GM18526 (cell line): Measurements from ENCODE around the gene INSIG2.

Experiments used
- POLR2A ChIP-seq: IDR thresholded peaks from 3 replicates; pipeline ENCODE4 v1.6.1; 2011; ENCODE audit not compliant: insufficient read length; ENCODE audit errors: extremely low read depth

The INSIG2 gene

DNA sequence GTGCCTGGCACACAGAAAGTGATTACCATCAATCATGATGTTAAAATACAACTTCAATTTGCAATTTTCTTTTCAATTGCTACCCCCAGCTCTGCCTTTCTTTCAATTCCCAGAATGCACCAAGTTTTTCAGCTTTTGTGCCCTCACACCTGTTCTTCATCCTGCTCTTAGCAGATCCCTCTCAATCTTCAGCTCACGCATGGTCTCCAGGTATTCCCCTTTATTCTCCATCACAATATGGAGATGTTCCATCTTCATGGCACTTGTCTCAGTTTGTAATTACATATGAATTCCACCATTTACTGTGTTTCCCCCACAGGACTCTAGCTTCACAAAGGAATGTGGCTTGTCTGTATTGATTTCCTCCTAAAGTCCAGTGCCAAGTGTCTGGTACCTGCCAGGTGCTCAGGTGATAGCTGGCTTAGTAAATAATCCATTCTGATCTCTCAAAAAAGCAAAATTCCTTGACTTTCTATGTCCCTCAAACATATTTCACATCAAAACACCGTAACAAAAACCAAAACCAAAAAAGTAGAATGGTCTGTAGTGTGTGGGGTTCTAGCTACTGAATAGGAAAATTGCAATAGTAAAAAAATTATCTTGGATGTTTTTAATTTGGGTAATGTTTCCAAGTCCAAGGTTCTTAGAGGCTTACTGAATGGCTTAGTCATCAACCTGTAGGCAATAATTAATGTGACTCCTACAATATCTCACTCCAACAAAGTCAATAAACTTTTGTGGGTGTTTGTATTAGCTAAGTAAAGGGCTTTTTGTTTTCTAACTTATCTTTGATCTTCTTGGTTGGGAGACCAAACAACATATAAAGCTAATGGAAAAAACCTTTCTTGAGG lies 2.9 kb upstream of the INSIG2 start:
- no peak for TF ChIP-seq POLR2A

DNA sequence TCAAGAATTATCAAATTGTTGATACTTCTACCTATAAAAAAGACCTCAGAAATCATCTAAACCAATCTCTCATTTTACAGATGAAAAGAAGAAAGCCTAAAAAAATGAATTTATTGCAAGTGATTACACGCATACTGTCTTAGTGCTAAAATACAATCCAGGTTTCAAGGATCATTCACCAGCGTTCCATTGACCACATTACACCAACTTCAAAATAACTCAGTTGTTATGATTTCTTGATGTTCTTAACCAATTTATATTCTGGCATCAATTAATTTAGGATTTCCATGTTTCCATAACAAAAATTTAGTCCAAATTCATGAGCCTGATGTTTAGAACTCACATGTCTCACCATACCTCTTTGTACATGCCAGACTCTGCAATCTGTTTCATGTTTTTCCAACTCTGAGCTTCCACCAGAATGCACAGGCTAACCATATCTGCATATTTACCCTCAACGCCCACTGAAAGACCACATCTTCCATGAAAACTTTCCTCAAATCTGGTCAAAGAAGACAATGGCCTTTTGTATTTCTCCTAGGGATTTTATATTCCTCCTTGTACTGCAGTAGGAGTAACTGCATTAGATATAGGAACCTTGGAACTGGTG lies 2.1 kb upstream of the INSIG2 start:
- no peak for TF ChIP-seq POLR2A

DNA sequence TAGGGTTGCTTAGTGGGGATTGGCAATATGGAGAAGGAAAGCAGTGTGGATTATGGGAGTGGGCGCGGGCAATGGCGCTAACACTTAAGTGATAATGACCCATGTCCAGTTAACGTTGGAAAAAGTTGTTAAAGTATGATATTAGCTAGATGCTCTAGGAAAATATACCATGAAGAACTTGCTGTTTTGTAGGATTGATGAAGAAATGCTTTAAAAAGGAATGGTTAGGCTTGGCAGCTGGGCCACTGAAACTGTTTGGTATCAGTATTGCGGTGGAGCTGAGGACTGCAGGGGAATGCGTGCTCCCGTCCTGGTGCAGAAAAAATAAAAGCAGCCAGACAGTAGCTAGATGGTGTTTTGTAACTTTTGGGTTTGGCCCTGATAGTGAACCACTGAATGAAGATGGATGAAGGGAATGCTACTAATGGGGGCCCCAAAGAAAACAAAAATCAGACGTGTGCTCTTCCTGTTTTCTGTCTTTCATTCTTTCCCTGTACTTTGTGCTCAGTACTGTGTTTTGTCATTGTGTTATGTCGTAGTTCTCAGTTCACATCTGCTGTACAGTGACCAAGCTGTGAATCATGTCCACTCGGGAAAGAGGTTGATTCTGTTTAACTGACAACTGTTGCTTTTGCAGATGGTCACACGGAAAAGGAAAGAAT lies 999 bp downstream of the INSIG2 start:
- TF ChIP-seq POLR2A: no peak

DNA sequence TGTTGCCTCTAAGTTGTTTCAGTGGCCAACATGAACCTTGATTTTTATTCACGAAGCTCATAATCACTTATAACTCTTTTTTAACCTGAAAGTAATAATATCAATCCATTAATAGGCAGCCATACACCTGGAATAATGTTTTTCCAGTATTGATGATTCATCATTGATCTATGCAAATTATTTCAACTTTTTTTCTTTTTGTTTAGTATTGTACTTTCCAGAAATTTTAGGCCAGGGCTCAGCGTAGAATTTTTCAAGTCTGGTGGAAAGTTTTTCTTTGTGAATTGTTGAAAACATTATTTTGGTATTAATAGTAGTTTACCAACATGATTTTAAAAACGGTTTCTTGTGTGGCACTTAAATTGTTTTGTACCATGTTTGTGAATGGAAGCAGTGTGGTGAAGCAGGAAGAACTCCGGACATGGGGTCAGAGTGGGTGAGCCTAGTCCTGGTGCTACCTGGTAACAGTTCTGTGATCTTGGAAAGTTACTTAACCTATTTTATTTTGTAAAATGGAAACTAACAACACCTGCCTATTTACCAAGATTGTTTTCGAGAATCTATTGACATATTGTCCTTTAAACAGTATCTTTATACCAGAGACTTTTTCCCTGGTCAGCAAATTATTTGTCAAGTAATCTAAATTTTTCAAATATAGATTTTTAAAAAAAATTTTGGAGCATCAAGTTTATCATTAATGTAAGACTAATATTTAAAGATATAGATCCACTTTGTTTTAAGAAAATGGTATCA lies 2.3 kb downstream of the INSIG2 start:
- TF ChIP-seq POLR2A: no peak

DNA sequence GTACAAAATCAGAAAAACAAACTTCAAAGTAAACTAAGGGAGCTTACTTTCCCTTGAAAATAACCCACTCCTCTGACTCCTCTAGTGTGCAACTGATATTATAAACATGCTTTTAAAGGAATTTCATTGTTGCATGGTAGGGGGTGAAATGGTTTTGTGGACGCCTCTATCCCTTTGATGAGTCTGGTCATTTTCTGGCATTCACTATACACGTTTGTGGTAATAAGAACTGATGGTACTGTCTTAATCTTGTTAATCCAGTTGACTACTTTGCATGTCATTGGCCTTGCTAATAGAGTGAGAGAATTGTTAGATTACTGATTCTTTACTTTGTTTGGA lies 2.8 kb downstream of the INSIG2 start:
- TF ChIP-seq POLR2A: no peak

DNA sequence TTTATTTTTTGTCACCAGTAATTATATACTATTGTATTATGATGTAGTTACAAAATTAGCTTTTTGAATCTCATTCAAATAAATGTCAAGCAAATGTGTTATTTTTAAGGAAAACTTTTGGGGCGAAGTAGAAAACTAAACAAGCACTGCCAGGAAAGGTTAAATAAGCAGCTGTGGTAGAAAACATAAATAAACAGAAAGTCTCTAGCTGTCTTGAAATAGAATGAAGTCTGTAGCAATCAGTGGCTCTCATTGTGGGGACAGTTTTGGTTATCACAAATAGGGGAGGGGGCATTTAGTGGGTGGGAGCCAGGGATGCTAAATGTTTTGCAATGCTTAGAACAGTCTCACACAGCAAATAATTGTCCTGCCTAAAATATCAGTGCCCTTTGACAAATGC lies 3.4 kb downstream of the INSIG2 start:
- TF ChIP-seq POLR2A: no peak

DNA sequence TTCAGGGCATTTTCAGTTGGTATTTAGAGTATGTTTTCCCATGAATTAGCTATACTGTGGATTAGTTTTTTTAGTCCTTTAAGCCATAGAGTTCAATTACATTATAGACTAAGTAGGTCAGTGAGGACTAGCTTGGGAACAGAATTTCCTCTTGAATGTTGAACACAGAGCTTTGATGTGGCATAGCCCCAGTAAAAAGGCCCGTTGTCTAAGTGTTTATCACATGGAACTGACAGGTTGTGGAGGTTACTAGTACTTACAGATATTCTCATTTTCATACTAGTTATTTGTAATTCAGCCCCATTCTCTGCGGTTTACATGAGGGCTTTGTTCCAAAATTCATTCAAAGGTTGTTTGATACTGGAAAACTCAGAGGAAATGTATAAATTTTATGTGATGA lies 6.2 kb downstream of the INSIG2 start:
- TF ChIP-seq POLR2A: no peak

DNA sequence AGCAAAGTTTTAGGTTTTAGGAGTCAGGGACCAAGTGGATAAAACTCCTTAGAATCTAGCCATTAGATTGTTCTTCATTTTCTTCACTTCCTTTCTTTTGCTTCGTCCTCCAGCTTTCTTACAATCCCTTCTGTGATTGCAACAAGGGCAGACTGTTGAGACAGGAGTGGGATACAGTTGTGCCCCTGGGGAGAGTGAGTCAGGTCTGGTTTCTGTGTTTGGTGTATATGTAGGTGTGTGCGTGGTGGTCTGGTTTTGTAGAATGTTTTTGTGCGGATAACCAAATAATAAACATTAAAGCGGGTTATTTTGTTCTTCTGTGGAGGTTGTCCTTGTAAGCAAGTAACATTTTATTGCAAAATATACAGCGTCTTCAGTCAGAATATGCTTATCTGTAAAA lies 7.3 kb downstream of the INSIG2 start:
- TF ChIP-seq POLR2A: no peak

DNA sequence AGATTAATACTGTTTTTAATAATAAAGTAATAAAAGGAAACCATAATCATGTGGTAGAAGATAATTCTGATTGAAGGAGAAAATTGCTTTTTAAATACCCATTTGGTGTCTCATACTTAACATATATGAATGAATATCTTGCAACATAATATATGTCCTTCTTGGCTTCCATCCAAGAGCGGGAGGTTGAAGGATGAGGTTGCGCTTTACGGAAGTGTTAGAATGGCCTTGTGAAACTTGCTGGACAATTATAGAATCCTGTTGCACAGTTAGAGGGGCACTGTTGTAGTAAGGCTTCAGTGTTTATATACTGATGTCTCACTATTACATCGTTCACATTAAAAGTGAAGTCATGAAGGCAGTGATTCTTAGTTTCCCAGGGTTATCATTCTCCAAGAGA lies 9.4 kb downstream of the INSIG2 start:
- TF ChIP-seq POLR2A: no peak

DNA sequence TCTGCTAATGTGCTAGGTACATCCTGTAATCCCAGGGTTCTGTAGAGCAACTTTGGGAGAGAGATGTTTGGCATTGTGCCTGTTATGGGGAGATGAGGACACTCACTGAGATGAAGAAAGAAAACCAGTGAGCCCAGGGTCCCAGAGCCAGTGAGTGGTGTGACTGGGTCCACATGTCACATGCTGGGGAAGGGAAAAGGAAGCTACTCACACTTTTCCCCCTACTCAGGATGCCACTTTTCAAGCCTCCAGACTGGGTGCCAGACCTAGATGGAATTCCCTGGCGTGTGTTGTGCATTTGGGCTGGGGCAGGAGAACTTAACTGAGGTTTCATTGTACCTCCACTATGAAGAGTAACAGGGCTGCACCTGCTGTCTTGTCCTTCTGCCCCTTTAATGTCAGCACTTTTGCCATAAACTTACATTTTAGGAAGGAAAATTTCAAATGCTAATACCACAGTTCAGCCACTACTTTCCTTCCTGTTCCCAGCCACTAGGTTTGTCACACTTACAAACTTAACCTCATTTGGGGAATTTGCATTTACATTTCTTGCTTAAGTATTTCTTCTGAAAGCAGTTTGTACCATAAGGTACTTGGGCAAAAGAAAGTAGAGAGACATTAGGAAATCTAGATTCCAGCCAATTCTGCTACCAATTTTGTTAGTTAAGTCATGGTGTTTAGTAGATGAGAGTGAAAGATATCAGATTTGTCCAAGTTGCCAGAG lies 10.2 kb downstream of the INSIG2 start:
- TF ChIP-seq POLR2A: no peak

DNA sequence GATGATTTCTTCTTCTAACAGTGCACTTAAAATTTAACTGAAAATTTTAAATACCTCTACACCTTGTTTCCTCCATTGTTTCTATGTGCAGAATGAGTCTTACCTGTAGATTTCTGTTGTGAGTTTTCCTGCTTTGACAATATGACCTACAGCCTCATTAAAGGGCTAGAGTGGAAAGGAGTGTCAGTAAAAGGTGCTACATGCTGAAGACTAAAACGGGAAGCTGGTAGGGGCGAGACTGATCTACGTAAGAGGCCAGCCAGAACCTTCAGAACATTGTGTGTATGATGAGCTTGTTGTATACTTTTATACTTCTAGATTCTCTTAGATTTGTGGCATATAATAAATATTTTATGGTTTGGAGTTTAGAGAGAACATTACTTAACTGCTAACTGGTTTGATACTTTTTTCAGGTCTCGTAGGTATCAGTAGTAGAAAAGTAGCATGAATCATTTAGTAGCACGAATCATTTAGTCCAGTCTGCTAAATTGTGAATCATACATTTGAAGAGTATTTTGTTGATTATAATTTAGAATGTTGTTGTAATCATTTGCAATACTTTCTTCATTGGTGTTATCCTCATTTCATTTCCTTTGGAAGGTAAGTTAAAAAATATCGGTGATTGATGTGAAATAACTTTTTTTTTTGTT lies 14.3 kb downstream of the INSIG2 start:
- no peak for TF ChIP-seq POLR2A

DNA sequence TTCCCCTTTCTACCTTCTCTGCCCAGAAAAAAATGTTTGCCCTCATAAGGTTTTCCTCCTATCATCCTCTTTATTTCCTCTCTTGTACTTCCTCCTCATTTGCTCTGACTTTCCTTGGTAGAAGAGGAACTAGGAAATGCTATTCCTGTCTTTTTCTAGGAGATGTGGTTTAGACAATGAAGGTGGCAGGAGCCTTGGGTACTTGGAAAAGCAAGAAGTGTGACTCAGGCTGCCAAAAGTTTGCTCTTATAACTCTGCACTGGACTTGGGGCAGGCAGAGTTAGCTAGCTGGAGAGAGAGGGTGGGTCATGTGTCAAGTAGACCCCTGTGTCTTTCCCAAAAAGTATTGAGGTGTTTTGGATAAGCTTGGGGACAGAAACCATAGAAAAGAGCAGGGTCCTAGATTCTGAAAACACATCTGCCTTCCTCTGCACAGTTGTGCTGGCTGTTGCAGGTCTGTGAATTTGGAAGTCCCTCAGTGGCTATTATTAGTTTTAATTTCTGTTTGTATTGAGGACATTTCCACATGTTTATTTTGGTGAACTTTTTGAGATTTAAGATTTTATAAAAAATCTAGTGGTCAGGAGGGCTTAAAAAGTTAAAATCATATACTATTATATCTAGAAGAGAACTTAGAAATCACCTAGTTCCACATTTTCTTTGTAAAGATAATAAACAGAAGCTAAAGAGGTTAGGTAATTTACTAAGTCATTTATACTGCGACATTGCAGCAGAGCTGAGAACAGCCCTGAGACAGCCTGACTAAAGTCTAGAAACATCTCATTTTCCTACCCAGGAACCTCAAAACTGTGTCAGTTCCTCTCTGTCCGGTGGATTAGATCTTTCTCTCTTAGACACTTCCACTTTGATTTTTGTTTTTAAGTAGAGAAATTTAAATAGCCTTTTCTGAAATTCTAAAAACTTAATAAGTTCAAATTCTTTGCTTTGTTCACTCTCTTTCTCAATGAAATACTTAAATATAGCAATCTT lies 16.0 kb downstream of the INSIG2 start:
- TF ChIP-seq POLR2A: no peak

DNA sequence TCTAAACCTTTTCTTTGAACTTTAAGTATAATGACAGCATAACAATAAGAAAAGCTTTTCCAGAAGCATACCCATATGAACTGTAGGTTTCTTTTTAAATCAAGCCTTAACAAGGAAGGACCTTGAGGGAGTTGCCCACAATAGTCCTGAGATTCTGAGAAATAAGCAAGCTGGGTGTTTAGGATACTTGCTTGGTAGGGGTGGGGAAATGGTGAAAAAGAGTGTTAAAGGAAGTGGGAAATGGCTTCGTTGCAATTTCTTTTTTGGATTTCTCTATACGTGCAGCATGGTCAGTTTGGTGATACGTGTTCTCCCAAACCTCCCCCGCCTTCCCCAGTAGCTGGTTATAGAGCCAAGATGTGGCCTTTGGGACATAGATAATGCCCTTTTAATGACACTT lies 17.2 kb downstream of the INSIG2 start:
- TF ChIP-seq POLR2A: no peak
